ENCODE results near the gene GTF2A2.
"Not testable (repeated sequence)": the region's sequence is repeated elsewhere in the genome, so short reads cannot be mapped to it uniquely, and the experiment has no call there.

The GTF2A2 gene

GRCh38 chr15:59668556-59668955, 11.2 kb upstream of the GTF2A2 start:
- DNase-seq: no peak

- DNase-seq: no peak
Observed at GRCh38 chr15:59662260-59662659, 4.9 kb upstream of the GTF2A2 start.

- DNase-seq: no peak
Observed at GRCh38 chr15:59659366-59659765, 2.1 kb upstream of the GTF2A2 start.

DNA sequence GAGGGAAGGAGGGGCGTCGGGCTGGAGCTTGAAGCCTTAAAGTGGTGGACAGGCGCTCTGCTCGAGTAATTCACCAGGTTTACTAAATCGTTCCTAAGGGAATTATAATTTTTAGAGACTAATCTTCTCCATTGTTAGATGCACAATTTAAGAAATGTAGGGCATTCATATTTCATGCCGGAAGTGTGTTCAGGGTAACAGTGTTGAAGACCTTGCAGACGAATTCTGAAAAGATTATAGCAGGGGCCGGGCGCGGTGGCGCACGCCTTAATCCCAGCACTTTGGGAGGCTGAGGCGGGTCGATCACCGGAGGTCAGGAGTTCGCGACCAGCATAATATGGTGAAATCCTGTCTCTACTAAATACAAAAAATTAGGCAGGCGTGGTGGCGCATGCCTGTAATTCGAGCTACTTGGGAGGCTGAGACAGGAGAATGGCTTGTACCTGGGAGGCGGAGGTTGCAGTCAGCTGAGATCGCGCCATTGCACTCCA, 365 bp upstream of the GTF2A2 start:
- no peak for DNase-seq

DNA sequence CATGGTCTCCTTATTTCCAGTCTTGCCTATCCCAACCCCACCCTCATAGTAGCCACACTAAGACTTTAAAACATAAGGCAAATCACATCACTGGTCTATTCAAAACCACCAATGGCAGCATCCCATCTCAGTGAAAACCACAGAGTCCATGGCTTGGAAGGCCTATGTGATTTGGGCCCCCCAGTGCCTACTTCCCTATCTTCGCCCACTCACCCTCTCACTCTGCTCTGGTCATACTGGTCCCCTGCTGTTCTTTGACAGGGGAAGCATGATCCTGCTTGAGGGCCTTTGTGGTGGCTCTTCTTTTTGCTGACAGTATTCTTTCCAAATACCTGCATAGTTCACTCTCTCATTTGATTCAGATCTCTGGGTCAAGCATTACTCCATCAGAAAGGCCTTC, 3.3 kb downstream of the GTF2A2 start:
- no peak for DNase-seq

- DNase-seq: no peak
Observed at GRCh38 chr15:59649603-59650002, 7.7 kb downstream of the GTF2A2 start.

- no peak for DNase-seq
Observed at GRCh38 chr15:59647085-59647484, 10.2 kb downstream of the GTF2A2 start.

- DNase-seq: no peak
Observed at GRCh38 chr15:59646277-59646676, 11.0 kb downstream of the GTF2A2 start.

DNA sequence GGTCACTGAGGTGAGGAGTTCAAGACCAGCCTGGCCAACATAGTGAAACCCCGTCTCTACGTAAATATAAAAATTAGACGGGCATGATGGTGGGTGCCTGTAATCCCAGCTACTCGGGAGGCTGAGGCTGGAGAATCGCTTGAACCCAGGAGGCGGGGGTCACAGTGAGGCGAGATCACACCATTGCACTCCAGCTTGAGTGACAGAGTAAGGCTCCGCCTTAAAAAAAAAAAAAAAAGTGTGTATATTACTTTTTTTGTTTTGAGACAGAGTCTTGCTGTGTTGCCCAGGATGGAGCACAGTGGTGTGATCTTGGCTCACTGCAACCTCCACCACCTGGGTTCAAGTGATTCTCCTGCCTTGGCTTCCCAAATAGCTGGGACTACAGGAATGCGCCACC, 11.5 kb downstream of the GTF2A2 start:
- DNase-seq: not testable (repeated sequence)

- DNase-seq: no peak
Observed at GRCh38 chr15:59644756-59645155, 12.6 kb downstream of the GTF2A2 start.

- DNase-seq: no peak
Observed at GRCh38 chr15:59642351-59642750, 15.0 kb downstream of the GTF2A2 start.

GRCh38 chr15:59637507-59637906, 19.8 kb downstream of the GTF2A2 start:
- not testable (repeated sequence) for DNase-seq

DNA sequence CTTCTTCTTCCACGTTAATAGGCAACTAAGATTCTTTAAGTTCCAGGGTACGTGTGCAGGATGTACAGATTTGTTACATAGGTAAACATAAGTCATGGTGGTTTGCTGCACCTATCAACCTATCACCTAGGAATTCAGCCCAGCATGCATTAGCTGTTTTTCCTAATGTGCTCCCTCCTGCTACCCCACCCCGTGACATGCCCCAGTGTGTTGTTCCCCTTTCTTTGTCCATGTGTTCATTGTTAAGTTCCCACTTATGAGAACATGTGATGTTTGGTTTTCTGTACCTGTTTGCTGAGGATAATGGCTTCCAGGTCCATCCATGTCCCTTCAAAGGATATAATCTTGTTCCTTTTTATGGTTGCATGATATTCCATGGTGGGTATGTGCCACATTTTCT, 21.1 kb downstream of the GTF2A2 start:
- no peak for DNase-seq

DNA sequence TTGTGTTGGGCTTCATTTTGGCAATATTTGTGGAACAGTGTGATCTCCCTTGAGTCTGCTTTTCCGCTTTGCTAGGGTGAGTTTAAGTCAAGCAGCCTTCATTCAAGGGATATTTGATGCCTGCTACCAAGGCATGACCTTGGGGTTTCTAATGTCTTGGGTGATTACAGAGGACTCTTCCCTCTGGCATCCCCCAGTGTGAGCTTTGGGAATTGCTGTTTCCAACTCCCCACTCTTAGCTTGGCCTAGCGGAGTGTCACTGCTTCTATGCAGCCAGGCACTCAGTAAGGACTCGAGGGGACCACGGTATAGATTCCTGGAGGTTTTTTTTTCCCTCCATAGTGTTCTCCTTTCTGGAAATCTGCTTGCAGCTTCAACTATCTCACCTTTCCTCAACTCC, 24.6 kb downstream of the GTF2A2 start:
- DNase-seq: no peak

DNA sequence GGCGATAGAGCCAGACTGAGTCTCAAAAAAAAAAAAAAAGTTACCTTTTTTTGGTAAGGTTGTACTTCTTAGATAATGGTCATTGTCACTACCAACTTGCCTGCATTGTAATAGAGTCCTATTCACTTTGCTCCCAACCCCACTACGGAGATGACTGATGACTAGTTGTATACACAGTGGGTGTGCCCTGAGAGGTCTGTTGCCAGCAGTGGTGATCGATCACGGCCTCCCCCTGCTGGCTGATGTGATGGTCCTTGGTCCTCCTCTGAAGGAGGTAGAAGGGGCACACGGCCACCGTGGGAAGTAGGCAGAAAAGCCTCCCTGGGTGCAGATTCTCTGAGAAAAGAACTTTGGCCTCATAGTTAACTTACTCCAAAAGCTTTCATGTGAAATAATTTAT, 35.0 kb downstream of the GTF2A2 start:
- DNase-seq: no peak

DNA sequence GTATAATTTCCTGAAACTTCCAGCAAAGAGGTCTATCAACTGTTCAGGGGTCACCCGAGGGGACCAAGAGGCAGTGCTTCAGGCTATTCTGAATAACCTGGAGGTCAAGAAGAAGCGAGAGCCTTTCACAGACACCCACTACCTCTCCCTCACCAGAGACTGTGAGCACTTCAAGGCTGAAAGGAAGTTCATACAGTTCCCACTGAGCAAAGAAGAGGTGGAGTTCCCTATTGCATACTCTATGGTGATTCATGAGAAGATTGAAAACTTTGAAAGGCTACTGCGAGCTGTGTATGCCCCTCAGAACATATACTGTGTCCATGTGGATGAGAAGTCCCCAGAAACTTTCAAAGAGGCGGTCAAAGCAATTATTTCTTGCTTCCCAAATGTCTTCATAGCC, 38.9 kb downstream of the GTF2A2 start:
- no peak for DNase-seq

- no peak for DNase-seq
Observed at GRCh38 chr15:59616379-59616778, 40.9 kb downstream of the GTF2A2 start.

- DNase-seq: no peak
Observed at GRCh38 chr15:59615661-59616060, 41.7 kb downstream of the GTF2A2 start.

DNA sequence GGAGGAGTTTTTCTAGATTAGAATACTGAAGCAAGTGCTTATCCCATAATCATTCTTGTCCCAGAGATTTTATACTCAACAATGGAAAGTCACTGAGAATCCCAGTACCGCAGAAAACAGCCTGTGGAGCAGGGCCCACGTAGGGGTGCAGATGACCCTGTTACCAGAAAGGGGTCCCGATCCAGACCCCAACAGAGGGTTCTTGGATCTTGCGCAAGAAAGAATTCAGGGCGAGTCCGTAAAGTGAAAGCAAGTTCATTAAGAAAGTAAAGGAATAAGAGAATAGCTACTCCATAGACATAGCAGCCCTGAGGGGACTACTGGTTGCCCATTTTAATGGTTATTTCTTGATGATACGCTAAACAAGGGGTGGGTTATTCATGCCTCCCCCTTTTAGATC, 43.2 kb downstream of the GTF2A2 start:
- no peak for DNase-seq

DNA sequence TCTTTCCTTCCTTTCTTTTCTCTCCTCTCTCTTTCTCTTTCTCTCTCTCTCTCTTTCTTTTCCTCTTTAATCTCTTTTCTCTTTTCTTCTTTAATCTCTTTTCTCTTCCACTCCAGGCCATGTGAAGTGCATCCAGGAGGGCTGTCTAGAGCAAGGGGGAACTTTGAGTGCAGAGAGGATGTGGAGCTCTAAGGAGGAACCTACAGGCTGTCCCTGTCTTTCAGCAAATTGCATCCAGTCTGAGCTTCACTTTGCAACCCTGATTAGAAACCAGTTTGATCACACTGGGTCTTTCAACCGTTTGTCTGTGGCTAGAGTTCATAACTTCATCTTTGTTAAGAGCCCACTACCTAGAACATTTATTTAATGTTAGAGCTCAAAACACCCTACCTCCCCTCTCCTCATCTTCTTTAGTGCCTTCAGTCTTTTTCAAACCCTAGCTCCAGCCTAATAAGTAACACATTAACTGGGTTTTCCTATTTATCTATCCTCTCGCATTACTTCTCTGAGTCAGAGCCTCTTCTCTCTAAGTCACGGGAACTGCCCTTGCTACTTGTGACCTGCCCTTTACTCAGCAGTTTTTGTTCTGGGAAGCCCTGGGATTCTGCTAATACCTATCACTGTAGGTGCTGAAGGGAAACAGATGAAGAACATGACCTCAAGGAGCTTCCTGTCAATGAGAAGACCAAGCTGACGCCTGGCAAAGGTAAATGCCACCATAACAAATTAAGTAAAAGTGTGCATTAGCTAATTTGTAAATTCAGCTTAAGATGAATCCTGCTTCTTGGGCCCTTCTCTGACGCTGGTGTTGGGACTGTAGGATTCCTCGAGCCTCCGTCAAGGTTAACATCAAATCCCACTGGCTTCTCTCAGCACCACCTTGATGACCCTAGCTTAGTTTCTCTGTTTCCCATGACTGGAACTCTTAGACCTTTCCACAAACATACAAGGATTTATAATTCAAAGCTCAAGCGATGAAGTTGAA, 45.7 kb downstream of the GTF2A2 start, which contains the start of gene GCNT3:
Gene GCNT3 (plus strand): TSS at position 508 of the 985 bp plus-strand sequence. CDS start 6,456 bp downstream, outside the sequence.
- DNase-seq: no peak

DNA sequence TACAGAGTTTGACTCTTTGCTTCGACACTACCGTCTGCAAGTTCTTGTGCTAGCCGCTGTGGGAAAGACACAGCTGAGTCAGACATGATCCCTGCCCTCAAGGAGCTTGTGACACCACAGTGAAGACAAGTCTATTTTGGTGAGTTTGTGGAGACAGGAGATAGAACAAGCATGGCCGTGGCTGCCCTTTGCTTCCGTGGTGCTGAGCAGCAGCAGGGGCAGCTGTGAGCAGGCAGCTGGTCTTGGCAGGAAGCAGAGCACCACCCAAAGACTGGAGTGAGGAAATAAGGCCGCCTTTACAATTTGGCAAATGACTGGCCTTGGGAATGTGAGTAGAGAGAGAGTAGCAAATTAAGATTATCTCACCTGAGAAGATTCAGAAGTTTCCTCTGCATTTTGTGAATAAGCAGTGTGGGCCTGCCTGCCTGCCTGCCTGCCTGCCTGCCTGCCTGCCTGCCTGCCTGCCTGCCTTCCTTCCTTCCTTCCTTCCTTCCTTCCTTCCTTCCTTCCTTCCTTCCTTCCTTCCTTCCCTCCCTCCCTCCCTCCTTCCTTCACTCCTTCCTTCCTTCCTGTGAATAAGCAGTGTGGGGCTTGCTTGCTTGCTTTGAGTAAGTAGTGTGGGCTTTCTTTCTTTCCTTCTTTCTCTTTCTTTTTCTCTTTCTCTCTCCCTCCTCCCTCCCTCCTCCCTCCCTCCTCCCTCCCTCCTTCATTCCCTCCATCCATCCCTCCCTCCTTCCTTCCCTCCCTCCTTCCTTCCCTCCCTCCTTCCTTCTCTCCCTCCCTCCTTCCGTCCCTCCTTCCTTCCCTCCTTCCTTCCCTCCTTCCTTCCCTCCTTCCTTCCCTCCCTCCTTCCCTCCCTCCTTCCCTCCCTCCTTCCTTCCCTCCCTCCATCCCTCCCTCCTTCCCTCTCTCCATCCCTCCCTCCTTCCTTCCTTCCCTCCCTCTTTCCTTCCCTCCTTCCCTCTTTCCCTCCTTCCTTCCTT, 47.3 kb downstream of the GTF2A2 start:
- DNase-seq: no peak

- no peak for DNase-seq
Observed at GRCh38 chr15:59605994-59606393, 51.3 kb downstream of the GTF2A2 start.

DNA sequence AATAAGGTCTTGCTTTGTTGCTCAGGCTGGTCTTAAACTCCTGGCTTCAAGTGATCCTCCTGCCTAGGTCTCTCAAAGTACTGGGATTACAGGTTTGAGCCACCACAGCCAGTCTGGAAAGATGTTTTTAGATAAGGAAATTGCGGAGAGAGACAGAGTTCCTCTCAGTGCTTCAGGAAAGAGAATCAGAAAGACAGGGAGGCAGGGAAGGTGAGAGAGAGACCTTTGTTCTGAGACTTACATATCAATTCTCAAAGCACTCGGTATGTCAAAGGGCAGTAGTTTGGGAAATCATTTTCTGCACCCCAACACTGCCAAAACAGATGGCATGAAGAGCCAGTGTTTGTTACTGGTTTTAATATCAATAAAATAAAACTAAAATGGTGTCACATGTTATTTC, 58.9 kb downstream of the GTF2A2 start:
- no peak for DNase-seq

All from activated CD4-positive, CD25-positive, alpha-beta regulatory T cell treated with anti-CD3 and anti-CD28 coated beads, Interleukin-2, amount 50 U/mL, for 72 hours (primary cell).